Measurements from ENCODE around the gene RNF26.
"Not testable (repeated sequence)": the region's sequence is repeated elsewhere in the genome, so short reads cannot be mapped to it uniquely, and the experiment has no call there.

Gene RNF26

GRCh38 chr11:119381181-119381988 is 47.1 kb downstream of the RNF26 start, which contains the start of gene USP2:
TSS of gene USP2 (minus strand) at chr11:119381690. CDS start at chr11:119373480, 8,210 bp downstream.
- peak; percentile 86 to 97 for DNase-seq (ENCODE audit: extremely low read depth in 1 of 2, low read depth in 1 of 2)

- no peak for DNase-seq (ENCODE audit: extremely low read depth in 1 of 2, low read depth in 1 of 2)
Observed at GRCh38 chr11:119382101-119382500, 47.8 kb downstream of the RNF26 start.

- DNase-seq (ENCODE audit: extremely low read depth in 1 of 2, low read depth in 1 of 2) = not testable (repeated sequence)
Observed at GRCh38 chr11:119382513-119382912, 48.2 kb downstream of the RNF26 start.

- DNase-seq (ENCODE audit: extremely low read depth in 1 of 2, low read depth in 1 of 2) = no peak
Observed at GRCh38 chr11:119384332-119384731, 50.0 kb downstream of the RNF26 start.
